H1 (cell line): ENCODE results near the gene FXR2. TPM values are rescaled to one million over a fixed set of nuclear protein-coding genes. Genes with fewer than 3 reads are reported as not detected.

Source experiments
- BACH1 ChIP-seq: IDR thresholded peaks from 2 replicates; pipeline ENCODE4 v1.6.1; 2012; ENCODE audit warnings: low read length, improper control_type of control experiment
- CHD1 ChIP-seq: IDR thresholded peaks from 2 replicates; pipeline ENCODE4 v1.6.1; 2012; ENCODE audit warnings: low read depth, low read length, improper control_type of control experiment
- CHD2 ChIP-seq: IDR thresholded peaks from 2 replicates; pipeline ENCODE4 v1.6.1; 2012; ENCODE audit warnings: low read length, improper control_type of control experiment
- CTBP2 ChIP-seq: IDR thresholded peaks from 2 replicates; pipeline ENCODE4 v1.7.0; 2011; ENCODE audit warnings: borderline replicate concordance, mild to moderate bottlenecking, moderate library complexity, mixed read lengths, low read length; ENCODE audit not compliant: insufficient read depth, insufficient read length
- EP300 ChIP-seq, 2 experiments: IDR thresholded peaks; 1 replicate in 1 of 2; 2 replicates in 1 of 2; pipeline ENCODE4 v1.6.1; 2011 to 2012; ENCODE audit warnings: low read depth in 2 of 2, low read length in 2 of 2, mild to moderate bottlenecking in 2 of 2, borderline replicate concordance in 1 of 2, inconsistent platforms in 1 of 2, moderate library complexity in 1 of 2
- FOSL1 ChIP-seq: IDR thresholded peaks from 2 replicates; pipeline ENCODE4 v1.6.1; 2011; ENCODE audit warnings: mild to moderate bottlenecking, low read depth, low read length, moderate library complexity; ENCODE audit not compliant: insufficient read depth
- GABPA ChIP-seq: IDR thresholded peaks from 2 replicates; pipeline ENCODE4 v1.6.1; 2011; ENCODE audit warnings: mild to moderate bottlenecking, low read length, moderate library complexity, borderline replicate concordance; ENCODE audit not compliant: insufficient read depth
- GTF2F1 ChIP-seq: IDR thresholded peaks from 2 replicates; pipeline ENCODE4 v1.6.1; 2012; ENCODE audit warnings: low read depth, low read length, improper control_type of control experiment, borderline replicate concordance
- HDAC2 ChIP-seq, 2 experiments: fragments of 300-600 bp in 1 of 2; sonication (generic) in 1 of 2; IDR thresholded peaks; 2 replicates each; pipeline ENCODE4 v1.6.1; 2011 to 2012; ENCODE audit warnings: low read depth in 2 of 2, low read length in 2 of 2, mild to moderate bottlenecking in 2 of 2, moderate library complexity in 2 of 2, borderline replicate concordance in 1 of 2, inconsistent platforms in 1 of 2
- JUN ChIP-seq: IDR thresholded peaks from 2 replicates; pipeline ENCODE4 v1.6.1; 2011; ENCODE audit warnings: low read depth, mild to moderate bottlenecking, improper control_type of control experiment, low read length
- JUND ChIP-seq: IDR thresholded peaks from 2 replicates; pipeline ENCODE4 v1.6.1; 2011; ENCODE audit warnings: mild to moderate bottlenecking, improper control_type of control experiment, low read length
- KDM4A ChIP-seq: IDR thresholded peaks from one replicate; pipeline ENCODE4 v1.7.1; 2012; ENCODE audit warnings: low read depth, mild to moderate bottlenecking, moderate library complexity, low read length, inconsistent platforms; ENCODE audit not compliant: severe bottlenecking
- POLR2A ChIP-seq, 2 experiments: IDR thresholded peaks; 1 replicate in 1 of 2; 2 replicates in 1 of 2; pipeline ENCODE4 v1.6.1; 2011; ENCODE audit warnings: low read depth in 2 of 2, low read length in 2 of 2, mild to moderate bottlenecking in 2 of 2; ENCODE audit errors: control extremely low read depth in 1 of 2
- POU5F1 ChIP-seq: IDR thresholded peaks from 2 replicates; pipeline ENCODE4 v1.6.1; 2011; ENCODE audit warnings: low read depth, mild to moderate bottlenecking, low read length, moderate library complexity
- RBBP5 ChIP-seq: IDR thresholded peaks from 2 replicates; pipeline ENCODE4 v1.7.1; 2012; ENCODE audit warnings: low read depth, mild to moderate bottlenecking, inconsistent platforms, low read length, moderate library complexity, borderline replicate concordance
- SAP30 ChIP-seq: fragments of 300-600 bp; sonication (generic); IDR thresholded peaks from 2 replicates; pipeline ENCODE4 v1.7.1; 2012; ENCODE audit warnings: low read length, moderate library complexity, mild to moderate bottlenecking, inconsistent platforms; ENCODE audit not compliant: insufficient read depth, insufficient replicate concordance
- SIN3A ChIP-seq, 2 experiments: IDR thresholded peaks in 1 of 2; conservative IDR thresholded peaks in 1 of 2; 2 replicates each; pipeline ENCODE4 v1.6.1; 2011 to 2012; ENCODE audit warnings: low read length in 2 of 2, improper control_type of control experiment in 1 of 2, low read depth in 1 of 2, mild to moderate bottlenecking in 1 of 2
- SIX5 ChIP-seq: IDR thresholded peaks from 2 replicates; pipeline ENCODE4 v1.6.1; 2011; ENCODE audit warnings: mild to moderate bottlenecking, low read depth, low read length
- SP1 ChIP-seq: IDR thresholded peaks from 2 replicates; pipeline ENCODE4 v1.6.1; 2011; ENCODE audit warnings: low read depth, low read length
- SP2 ChIP-seq: IDR thresholded peaks from 2 replicates; pipeline ENCODE4 v1.6.1; 2012; ENCODE audit warnings: mild to moderate bottlenecking, low read length, inconsistent platforms
- SP4 ChIP-seq: IDR thresholded peaks from 2 replicates; pipeline ENCODE4 v1.6.1; 2012; ENCODE audit warnings: low read length, inconsistent platforms
- SRF ChIP-seq: IDR thresholded peaks from 2 replicates; pipeline ENCODE4 v1.6.1; 2011; ENCODE audit warnings: mild to moderate bottlenecking, low read depth, low read length, moderate library complexity
- TBP ChIP-seq: IDR thresholded peaks from 2 replicates; pipeline ENCODE4 v1.6.1; 2011; ENCODE audit warnings: low read depth, low read length, improper control_type of control experiment
- TCF12 ChIP-seq: IDR thresholded peaks from 2 replicates; pipeline ENCODE4 v1.6.1; 2011; ENCODE audit warnings: low read depth, mild to moderate bottlenecking, low read length
- ZNF274 ChIP-seq: IDR thresholded peaks from 2 replicates; pipeline ENCODE4 v1.7.0; 2012; ENCODE audit warnings: low read length, borderline replicate concordance; ENCODE audit errors: extremely low read depth
- polyA plus RNA-seq, 7 experiments: library from polyadenylated mRNA; depleted of rRNA in 3 of 7; stranded (reverse) in 5 of 7; unstranded in 2 of 7; fragments of >200 nt in 5 of 7; fragments of 200-250 nt in 2 of 7; gene quantifications; 1 replicate in 5 of 7; 2 replicates in 1 of 7; 4 replicates in 1 of 7; pipeline versions ENCODE4 v1.2.1 to v1.2.3, GENCODE V29; 2011 to 2013; ENCODE audit warnings: missing spikeins in 2 of 7, mixed read lengths in 2 of 7
- total RNA-seq: library from RNA; stranded (reverse); fragmentation: NEBNext Ultra II Directional; extraction: Animal tissue kit (Norgen Biotek cat#: 25700); gene quantifications from 2 replicates; pipeline ENCODE4 v1.2.1, GENCODE V29; 2021

Gene FXR2
- total and polyA plus RNA-seq, 2 of the 8 experiments (the other 6 are each of a cell fraction or from before 2014, with no cell fraction given), result 26.2 to 44.0 TPM

- TF ChIP-seq SIN3A (conservative IDR thresholded peaks at IDR 0.05 in 1 of 2, IDR thresholded peaks at IDR 0.05 in 1 of 2; ENCODE audit: low read depth in 1 of 2, low read length in 2 of 2), result 0 out of 4 replicates have a peak, but pooled peaks of 1 of the 2 experiments have one; percentile 19
- no peak for TF ChIP-seq FOSL1
- no peak for TF ChIP-seq GTF2F1
- TF ChIP-seq TCF12, result 0 out of 2 replicates have a peak, but pooled peaks have one; percentile 5
- no peak for TF ChIP-seq JUN
- TF ChIP-seq POU5F1, result no peak
- no peak for TF ChIP-seq KDM4A
- TF ChIP-seq SIX5, result no peak
- no peak for TF ChIP-seq GABPA
- TF ChIP-seq ZNF274, result no peak
- peak; percentile 90 for TF ChIP-seq TBP
- no peak for TF ChIP-seq RBBP5
- TF ChIP-seq SP4, result no peak
- no peak for TF ChIP-seq CHD1
- TF ChIP-seq EP300 (IDR thresholded peaks at IDR 0.05; ENCODE audit: borderline replicate concordance in 1 of 2, low read depth in 2 of 2, low read length in 2 of 2), result no peak
- peak; percentile 32 to 91 for TF ChIP-seq POLR2A (IDR thresholded peaks at IDR 0.05; ENCODE audit: control extremely low read depth in 1 of 2, low read depth in 2 of 2, low read length in 2 of 2)
- no peak for TF ChIP-seq CHD2
- no peak for TF ChIP-seq SAP30
- TF ChIP-seq SRF, result no peak
- no peak for TF ChIP-seq SP2
- no peak for TF ChIP-seq CTBP2
- TF ChIP-seq SP1, result 0 out of 2 replicates have a peak, but pooled peaks have one; percentile 30
- no peak for TF ChIP-seq BACH1
- no peak for TF ChIP-seq HDAC2 (IDR thresholded peaks at IDR 0.05; ENCODE audit: borderline replicate concordance in 1 of 2, low read depth in 2 of 2, low read length in 2 of 2)
- no peak for TF ChIP-seq JUND
Measured at GRCh38 chr17:7589891-7590691, 24.6 kb downstream of the FXR2 start, which contains the start of gene SOX15 (continued).
